GM23338 (cell line): ENCODE data around the gene GNB1. TPM values are rescaled to one million over a fixed set of nuclear protein-coding genes. Genes with fewer than 3 reads are reported as not detected.

Source experiments
- ATAC-seq: fragments of 200-7000 bp; cut with Tn5 transposase; 3 replicates; pipeline ENCODE4 v1.9.1; 2020
- DNase-seq: peaks from one replicate; pipeline ENCODE4 v3.0.0-alpha.2; 2015; ENCODE audit warnings: low spot score
- H2AFZ ChIP-seq: fragments of 200-600 bp; sonication (generic); 2 replicates; pipeline ENCODE4 v1.8.0; 2016; ENCODE audit warnings: antibody characterized with exemption, mild to moderate bottlenecking, moderate library complexity
- H3F3A ChIP-seq: fragments of 200-600 bp; sonication (generic); replicated peaks from 2 replicates; pipeline ENCODE4 v1.8.0; 2017; ENCODE audit warnings: antibody characterized with exemption, mixed run types, low read depth
- H3K27ac ChIP-seq: fragments of 200-600 bp; sonication (generic); 2 replicates; pipeline ENCODE4 v1.6.1; 2016; ENCODE audit warnings: low read depth
- H3K27me3 ChIP-seq: fragments of 200-600 bp; sonication (generic); 2 replicates; pipeline ENCODE4 v1.8.0; 2016; ENCODE audit warnings: mild to moderate bottlenecking, mixed run types, moderate library complexity; ENCODE audit not compliant: insufficient read depth
- H3K36me3 ChIP-seq: fragments of 200-600 bp; sonication (generic); 2 replicates; pipeline ENCODE4 v1.8.0; 2016; ENCODE audit warnings: mild to moderate bottlenecking; ENCODE audit not compliant: insufficient read depth
- H3K4me1 ChIP-seq: fragments of 200-600 bp; sonication (generic); 2 replicates; pipeline ENCODE4 v1.8.0; 2016; ENCODE audit warnings: mild to moderate bottlenecking, moderate library complexity; ENCODE audit not compliant: insufficient read depth
- H3K4me2 ChIP-seq: fragments of 200-600 bp; sonication (generic); 2 replicates; pipeline ENCODE4 v1.7.1; 2017; ENCODE audit warnings: mixed run types
- H3K4me3 ChIP-seq: fragments of 200-600 bp; sonication (generic); 2 replicates; pipeline ENCODE4 v1.6.1; 2016; ENCODE audit warnings: mixed run types
- H3K79me2 ChIP-seq: fragments of 200-600 bp; sonication (generic); replicated peaks from 2 replicates; pipeline ENCODE4 v1.8.0; 2017; ENCODE audit warnings: mild to moderate bottlenecking; ENCODE audit not compliant: insufficient read depth
- H3K9me2 ChIP-seq: fragments of 200-600 bp; sonication (generic); 2 replicates; pipeline ENCODE4 v1.8.0; 2017; ENCODE audit not compliant: insufficient read depth
- H4K20me1 ChIP-seq: fragments of 200-600 bp; sonication (generic); replicated peaks from 2 replicates; pipeline ENCODE4 v1.8.0; 2017; ENCODE audit warnings: mild to moderate bottlenecking; ENCODE audit not compliant: insufficient read depth
- H3K27ac Mint-ChIP-seq: 2 replicates; pipeline ENCODE4 v1.8.0; 2020; ENCODE audit warnings: inconsistent platforms, mild to moderate bottlenecking, moderate library complexity, mixed read lengths
- H3K27me3 Mint-ChIP-seq: 3 replicates; pipeline ENCODE4 v1.8.0; 2022; ENCODE audit warnings: low read depth, mild to moderate bottlenecking, moderate library complexity, mixed read lengths, inconsistent platforms; ENCODE audit not compliant: insufficient read depth, poor library complexity
- H3K36me3 Mint-ChIP-seq: 3 replicates; pipeline ENCODE4 v1.8.0; 2021; ENCODE audit warnings: low read depth, mild to moderate bottlenecking, inconsistent platforms, moderate library complexity, mixed read lengths
- H3K4me1 Mint-ChIP-seq: 3 replicates; pipeline ENCODE4 v1.8.0; 2020; ENCODE audit warnings: mild to moderate bottlenecking, inconsistent platforms, mixed read lengths
- H3K4me3 Mint-ChIP-seq: 3 replicates; pipeline ENCODE4 v1.8.0; 2021; ENCODE audit warnings: moderate library complexity, mild to moderate bottlenecking, inconsistent platforms, mixed read lengths
- H3K9me3 Mint-ChIP-seq: 3 replicates; pipeline ENCODE4 v1.8.0; 2020; ENCODE audit warnings: moderate library complexity, mild to moderate bottlenecking, inconsistent platforms, mixed read lengths
- CREB1 ChIP-seq: fragments of 250-450 bp; sonication (Bioruptor Pico); IDR thresholded peaks from 2 replicates; pipeline ENCODE4 v1.5.0; 2020; ENCODE audit warnings: low read depth, mild to moderate bottlenecking, moderate library complexity
- EZH2 ChIP-seq: fragments of 200-600 bp; sonication (generic); IDR thresholded peaks from one replicate; pipeline ENCODE4 v1.8.0; 2017; ENCODE audit warnings: antibody characterized with exemption, mild to moderate bottlenecking, low read depth; ENCODE audit not compliant: unreplicated experiment
- EZH2phosphoT487 ChIP-seq: fragments of 200-600 bp; sonication (generic); IDR thresholded peaks from one replicate; pipeline ENCODE4 v1.8.1; 2018; ENCODE audit warnings: antibody characterized with exemption; ENCODE audit not compliant: unreplicated experiment
- JUNB ChIP-seq: IDR thresholded peaks from one replicate; pipeline ENCODE4 v1.6.1; 2016; ENCODE audit warnings: antibody characterized with exemption; ENCODE audit not compliant: unreplicated experiment
- NANOG ChIP-seq: IDR thresholded peaks from 2 replicates; pipeline ENCODE4 v1.6.1; 2016; ENCODE audit warnings: antibody characterized with exemption, borderline replicate concordance
- POLR2AphosphoS5 ChIP-seq: IDR thresholded peaks from 2 replicates; pipeline ENCODE4 v1.6.1; 2016; ENCODE audit warnings: antibody characterized with exemption, low read depth
- REST ChIP-seq: IDR thresholded peaks from one replicate; pipeline ENCODE4 v1.6.1; 2018; ENCODE audit warnings: antibody characterized with exemption; ENCODE audit not compliant: unreplicated experiment
- STAT1 ChIP-seq: IDR thresholded peaks from one replicate; pipeline ENCODE4 v1.6.1; 2016; ENCODE audit warnings: antibody characterized with exemption; ENCODE audit not compliant: unreplicated experiment
- ZNF114 ChIP-seq: fragments of 250-450 bp; sonication (Bioruptor Pico); IDR thresholded peaks from 2 replicates; pipeline ENCODE4 v1.5.0; 2020; ENCODE audit warnings: mild to moderate bottlenecking, moderate library complexity
- ZNF331 ChIP-seq: fragments of 250-450 bp; sonication (Bioruptor Pico); IDR thresholded peaks from 2 replicates; pipeline ENCODE4 v1.5.0; 2020; ENCODE audit warnings: low read depth, mild to moderate bottlenecking, moderate library complexity
- polyA plus RNA-seq: library from polyadenylated mRNA; unstranded; fragments of >200 nt; fragmentation: Nextera tagmentation; extraction: Ambion mirVana; gene quantifications from 2 replicates; pipeline ENCODE4 v1.2.1, GENCODE V29; 2016
- total RNA-seq: library from RNA; depleted of rRNA; stranded (reverse); fragments of >200 nt; shearing (Covaris generic); gene quantifications from 2 replicates; pipeline ENCODE4 v1.2.3, GENCODE V29; 2014

Gene GNB1
- total and polyA plus RNA-seq, 2 experiments from 2014 or later = 65.4 to 138 TPM

- no peaks in the 10 kb centered on the region for H3K27me3 ChIP-seq
- Mint-ChIP-seq H3K27ac (no peak overlapping the region), H3K36me3 (no peaks in the 10 kb centered on the region), H3K27me3 (peaks cover 11% of the 10 kb centered on the region), H3K9me3 (peaks cover 7% of the 10 kb centered on the region), H3K4me1 (peaks cover 5% of the 10 kb centered on the region; the same call in 2 of the 3 replicates), H3K4me3 (no peak overlapping the region)
- no peaks in the 10 kb centered on the region for H3K36me3 ChIP-seq
- ATAC-seq (no peak), DNase-seq (no peak)
- H4K20me1 ChIP-seq = no peaks in the 10 kb centered on the region
- H2AFZ ChIP-seq = no peak overlapping the region
- H3F3A ChIP-seq = 0 out of 2 replicates have a peak, but pooled peaks cover 8% of the 10 kb centered on the region
- H3K79me2 ChIP-seq = no peaks in the 10 kb centered on the region
- H3K27ac ChIP-seq = no peak overlapping the region
- no peaks in the 10 kb centered on the region for H3K9me2 ChIP-seq
- H3K4me3 ChIP-seq = no peak overlapping the region
- no peaks in the 10 kb centered on the region; the same call in 1 of the 2 replicates for H3K4me1 ChIP-seq
- TF ChIP-seq STAT1 (no peak), REST (no peak), NANOG (no peak), ZNF331 (no peak), POLR2AphosphoS5 (no peak), CREB1 (CRISPR knock-in tag) (no peak), ZNF114 (CRISPR knock-in tag) (no peak)
- H3K4me2 ChIP-seq = no peak overlapping the region
These were observed 29.9 kb upstream of the GNB1 start for GRCh38 chr1:1920608-1921458.

- Mint-ChIP-seq H3K9me3 (peaks cover 5% of the 10 kb centered on the region; the same call in 2 of the 3 replicates), H3K27ac (no peak overlapping the region), H3K36me3 (no peaks in the 10 kb centered on the region), H3K4me1 (peaks cover 5% of the 10 kb centered on the region; the same call in 2 of the 3 replicates), H3K4me3 (peak overlapping the region; percentile 45; the same call in 2 of the 3 replicates), H3K27me3 (peaks cover 10% of the 10 kb centered on the region)
- no peaks in the 10 kb centered on the region for H3K9me2 ChIP-seq
- no peaks in the 10 kb centered on the region for H3K27me3 ChIP-seq
- peak overlapping the region; percentile 81 for H2AFZ ChIP-seq
- H3K36me3 ChIP-seq = no peaks in the 10 kb centered on the region
- no peak for TF ChIP-seq JUNB
- TF ChIP-seq POLR2AphosphoS5 = no peak
- no peak for TF ChIP-seq EZH2phosphoT487
- no peak for TF ChIP-seq NANOG
- no peak for TF ChIP-seq EZH2
- 0 out of 2 replicates have a peak, but pooled peaks cover 8% of the 10 kb centered on the region for H3F3A ChIP-seq
- H3K27ac ChIP-seq = no peak overlapping the region
- H3K4me1 ChIP-seq = no peaks in the 10 kb centered on the region; the same call in 1 of the 2 replicates
- H3K4me3 ChIP-seq = peak overlapping the region; percentile 50
- ATAC-seq (no peak), DNase-seq (no peak)
- no peaks in the 10 kb centered on the region for H3K79me2 ChIP-seq
- H4K20me1 ChIP-seq = no peaks in the 10 kb centered on the region
- H3K4me2 ChIP-seq = peak overlapping the region; percentile 73; the same call in 1 of the 2 replicates
These were observed 29.2 kb upstream of the GNB1 start for GRCh38 chr1:1920057-1920607.
